GM12878 (cell line): Measurements from ENCODE around the gene SH3YL1. TPM values are rescaled to one million over a fixed set of nuclear protein-coding genes. Genes with fewer than 3 reads are reported as not detected.

Experiments
- ATAC-seq: fragments of 200-7000 bp; cut with Tn5 transposase; 3 replicates; pipeline ENCODE4 v1.9.1; 2020; ENCODE audit warnings: mild to moderate bottlenecking, moderate library complexity
- BruUV-seq: library from RNA; stranded (reverse); fragments of 400-500 nt; replicated peaks from 2 replicates; lab custom pipeline; 2021; lab: Mats Ljungman, UMichigan
- CTCF ChIA-PET: fragments of 300-600 bp; sonication (Branson Sonifier 250); formaldehyde crosslinking; extraction: SDS; loops from one replicate; lab custom pipeline; 2021; ENCODE audit warnings: inconsistent platforms; lab: Yijun Ruan, JAX
- POLR2A ChIA-PET: fragments of 350-600 bp; formaldehyde crosslinking; extraction: SDS; loops from one replicate; lab custom pipeline; 2021; ENCODE audit warnings: inconsistent platforms; lab: Charles Lee
- RAD21 ChIA-PET: fragments of 300-600 bp; sonication (Branson Sonifier 250); formaldehyde crosslinking; loops from one replicate; lab custom pipeline; 2023; ENCODE audit warnings: antibody characterized with exemption; ENCODE audit not compliant: unreplicated experiment; lab: Charles Lee
- SMC1A ChIA-PET: fragments of 300-600 bp; sonication (Branson Sonifier 250); formaldehyde crosslinking; loops from one replicate; lab custom pipeline; 2023; ENCODE audit not compliant: unreplicated experiment, uncharacterized antibody; lab: Charles Lee
- DNase-seq: peaks from one replicate; pipeline ENCODE4 v3.0.0-alpha.2; 2011; ENCODE audit warnings: low read depth, low spot score
- FAIRE-seq: peaks from 3 replicates; lab custom pipeline; 2011; peaks lifted over from hg19 to GRCh38; lab: Jason Lieb, UNC
- H2AFZ ChIP-seq: 2 replicates; pipeline ENCODE4 v1.6.0; 2011; ENCODE audit warnings: low read depth, low read length, control low read depth; ENCODE audit not compliant: control insufficient read depth
- H3K27ac ChIP-seq: 2 replicates; pipeline ENCODE4 v1.5.1; 2011; ENCODE audit warnings: control low read depth; ENCODE audit not compliant: control insufficient read depth, insufficient read depth
- H3K27me3 ChIP-seq, 2 experiments: replicated peaks in 1 of 2; 2 replicates each; pipeline versions ENCODE4 v1.6.0 to v1.6.1; 2011; ENCODE audit warnings: low read length in 1 of 2; ENCODE audit not compliant: control insufficient read depth in 2 of 2, insufficient read depth in 2 of 2
- H3K36me3 ChIP-seq, 2 experiments: 2 replicates each; pipeline ENCODE4 v1.5.1; 2011; ENCODE audit warnings: low read length in 1 of 2; ENCODE audit not compliant: control insufficient read depth in 2 of 2, insufficient read depth in 2 of 2
- H3K4me1 ChIP-seq: 2 replicates; pipeline ENCODE4 v1.6.1; 2011; ENCODE audit warnings: mild to moderate bottlenecking, low read length, moderate library complexity, mixed read lengths; ENCODE audit not compliant: control insufficient read depth, insufficient read depth
- H3K4me2 ChIP-seq: 2 replicates; pipeline ENCODE4 v1.6.0; 2011; ENCODE audit warnings: control low read depth; ENCODE audit not compliant: control insufficient read depth, insufficient read depth
- H3K4me3 ChIP-seq: fragments of 200-600 bp; sonication (generic); 2 replicates; pipeline ENCODE4 v1.5.1; 2016
- H3K79me2 ChIP-seq: 2 replicates; pipeline ENCODE4 v1.6.0; 2011; ENCODE audit warnings: low read length; ENCODE audit not compliant: control insufficient read depth, insufficient read depth
- H3K9ac ChIP-seq: 2 replicates; pipeline ENCODE4 v1.8.0; 2011; ENCODE audit warnings: low read length, control low read depth, mixed read lengths; ENCODE audit not compliant: control insufficient read depth, insufficient read depth
- H3K9me3 ChIP-seq: replicated peaks from 3 replicates; pipeline ENCODE4 v1.5.1; 2011; ENCODE audit warnings: mild to moderate bottlenecking, low read length; ENCODE audit not compliant: control insufficient read depth, insufficient read depth
- H4K20me1 ChIP-seq: 2 replicates; pipeline ENCODE4 v1.6.0; 2011; ENCODE audit not compliant: control insufficient read depth, insufficient read depth
- WGBS: methylation state at CpG from one replicate; pipeline ENCODE4 v1.1.6; 2016; ENCODE audit warnings: low lambda C conversion rate; ENCODE audit not compliant: insufficient replicate concordance, insufficient coverage; ENCODE audit errors: missing lambda C conversion rate; 5-methylcytosine and 5-hydroxymethylcytosine counted together
- in situ Hi-C: fragments of 300-500 bp; cut with MboI; formaldehyde crosslinking; loops from 9 replicates; pipeline ENCODE4 v1.14.3; 2018; ENCODE audit warnings: mixed read lengths
- intact Hi-C: fragments of 100-400 bp; cut with micrococcal nuclease; formaldehyde crosslinking; loops from one replicate; pipeline ENCODE4 v1.14.2; 2022; ENCODE audit not compliant: unreplicated experiment
- polyA plus RNA-seq, 11 experiments: library from polyadenylated mRNA; depleted of rRNA in 4 of 11; unstranded in 6 of 11; stranded (reverse) in 5 of 11; fragments of >200 nt; fragmentation: Nextera tagmentation in 4 of 11; fragmentation: Illumina TruSeq in 1 of 11; extraction: Ambion mirVana in 4 of 11; extraction: Trizol in 1 of 11; gene quantifications; 1 replicate in 1 of 11; 2 replicates in 10 of 11; pipeline versions ENCODE4 v1.2.1 to v1.2.3, GENCODE V29; 2011 to 2016; ENCODE audit warnings: inconsistent platforms in 2 of 11, missing spikeins in 2 of 11, low read depth in 1 of 11
- total RNA-seq, 4 experiments: library from RNA; depleted of rRNA in 3 of 4; stranded (reverse); fragments of >200 nt in 3 of 4; fragmentation: Illumina TruSeq in 1 of 4; extraction: Trizol in 1 of 4; gene quantifications; 2 replicates each; pipeline versions ENCODE4 v1.2.1 to v1.2.3, GENCODE V29; 2013 to 2021
- TF ChIP-seq, protein P1 (sequence below): IDR thresholded peaks from 2 replicates; pipeline ENCODE4 v1.6.1; 2011; ENCODE audit warnings: mild to moderate bottlenecking, low read depth, low read length, moderate library complexity; ENCODE audit not compliant: insufficient replicate concordance
- TF ChIP-seq, protein P2 (sequence below): fragments of 450-650 bp; IDR thresholded peaks from 2 replicates; pipeline ENCODE4 v1.6.1; 2016; ENCODE audit warnings: mild to moderate bottlenecking, moderate library complexity, borderline replicate concordance

Gene SH3YL1
- total and polyA plus RNA-seq, 10 of the 15 experiments (the other 5 are each of a cell fraction or from before 2014, with no cell fraction given), result 12.2 to 22.4 (median 17.2) TPM

DNA sequence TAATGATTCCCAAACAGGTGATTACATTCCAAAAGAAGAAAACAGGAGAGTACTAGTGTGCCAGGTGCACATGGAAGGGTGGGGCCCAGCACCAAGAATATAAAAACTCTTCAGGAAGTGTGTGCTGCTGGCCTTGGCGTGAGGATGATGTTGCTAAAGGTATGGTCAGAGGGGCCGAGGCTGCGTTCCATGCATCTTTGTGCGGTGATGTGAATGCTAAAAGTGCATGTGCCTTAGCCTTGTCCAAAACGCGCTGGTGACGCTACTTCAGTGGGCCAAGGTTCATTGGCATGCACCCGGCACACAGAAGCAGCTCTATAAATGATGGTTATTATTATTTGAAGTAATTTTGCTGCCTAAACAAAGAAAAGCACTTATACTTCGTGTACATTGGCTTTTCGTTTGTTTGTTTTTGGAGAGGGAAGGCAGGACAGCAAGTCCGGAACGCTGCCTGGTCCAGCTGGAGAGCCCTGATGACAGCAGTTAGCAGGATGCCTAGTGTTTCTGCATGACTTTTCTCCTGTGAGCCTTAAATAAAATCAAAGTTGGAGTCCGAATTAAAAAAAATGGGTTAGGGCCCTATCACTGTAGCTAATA lies 21.2 kb upstream of the SH3YL1 start:
- Histone ChIP-seq H4K20me1 (no peaks in the 10 kb centered on the region), H3K4me1 (no peaks in the 10 kb centered on the region), H3K4me2 (no peak overlapping the region), H3K36me3 (peaks cover 11 to 20% of the 10 kb centered on the region in 2 experiments; a peak in 3 of 4 replicates), H2AFZ (no peak overlapping the region), H3K27ac (no peak overlapping the region), H3K79me2 (no peaks in the 10 kb centered on the region), H3K27me3 (peaks cover 2 to 3% of the 10 kb centered on the region in 2 experiments; a peak in 1 of 4 replicates), H3K9me3 (no peaks in the 10 kb centered on the region), H3K4me3 (no peak overlapping the region), H3K9ac (no peak overlapping the region)
- DNase-seq (no peak), FAIRE-seq (no peak), ATAC-seq (no peak)
- RAD21 ChIA-PET, result interaction anchor here (1.2 kb wide), 1 partner anchor 39 kb away, joined by 4 read pairs; no protein-coding TSS in a partner anchor
- intact Hi-C loops, result no loop called here
- WGBS, result 87% methylated on average over 13 of the region's 13 CpGs
- BruUV-seq, result no TSS peak
- TF ChIP-seq, protein P1, sequence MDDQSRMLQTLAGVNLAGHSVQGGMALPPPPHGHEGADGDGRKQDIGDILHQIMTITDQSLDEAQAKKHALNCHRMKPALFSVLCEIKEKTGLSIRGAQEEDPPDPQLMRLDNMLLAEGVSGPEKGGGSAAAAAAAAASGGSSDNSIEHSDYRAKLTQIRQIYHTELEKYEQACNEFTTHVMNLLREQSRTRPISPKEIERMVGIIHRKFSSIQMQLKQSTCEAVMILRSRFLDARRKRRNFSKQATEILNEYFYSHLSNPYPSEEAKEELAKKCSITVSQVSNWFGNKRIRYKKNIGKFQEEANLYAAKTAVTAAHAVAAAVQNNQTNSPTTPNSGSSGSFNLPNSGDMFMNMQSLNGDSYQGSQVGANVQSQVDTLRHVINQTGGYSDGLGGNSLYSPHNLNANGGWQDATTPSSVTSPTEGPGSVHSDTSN, result no peak
- TF ChIP-seq, protein P2, sequence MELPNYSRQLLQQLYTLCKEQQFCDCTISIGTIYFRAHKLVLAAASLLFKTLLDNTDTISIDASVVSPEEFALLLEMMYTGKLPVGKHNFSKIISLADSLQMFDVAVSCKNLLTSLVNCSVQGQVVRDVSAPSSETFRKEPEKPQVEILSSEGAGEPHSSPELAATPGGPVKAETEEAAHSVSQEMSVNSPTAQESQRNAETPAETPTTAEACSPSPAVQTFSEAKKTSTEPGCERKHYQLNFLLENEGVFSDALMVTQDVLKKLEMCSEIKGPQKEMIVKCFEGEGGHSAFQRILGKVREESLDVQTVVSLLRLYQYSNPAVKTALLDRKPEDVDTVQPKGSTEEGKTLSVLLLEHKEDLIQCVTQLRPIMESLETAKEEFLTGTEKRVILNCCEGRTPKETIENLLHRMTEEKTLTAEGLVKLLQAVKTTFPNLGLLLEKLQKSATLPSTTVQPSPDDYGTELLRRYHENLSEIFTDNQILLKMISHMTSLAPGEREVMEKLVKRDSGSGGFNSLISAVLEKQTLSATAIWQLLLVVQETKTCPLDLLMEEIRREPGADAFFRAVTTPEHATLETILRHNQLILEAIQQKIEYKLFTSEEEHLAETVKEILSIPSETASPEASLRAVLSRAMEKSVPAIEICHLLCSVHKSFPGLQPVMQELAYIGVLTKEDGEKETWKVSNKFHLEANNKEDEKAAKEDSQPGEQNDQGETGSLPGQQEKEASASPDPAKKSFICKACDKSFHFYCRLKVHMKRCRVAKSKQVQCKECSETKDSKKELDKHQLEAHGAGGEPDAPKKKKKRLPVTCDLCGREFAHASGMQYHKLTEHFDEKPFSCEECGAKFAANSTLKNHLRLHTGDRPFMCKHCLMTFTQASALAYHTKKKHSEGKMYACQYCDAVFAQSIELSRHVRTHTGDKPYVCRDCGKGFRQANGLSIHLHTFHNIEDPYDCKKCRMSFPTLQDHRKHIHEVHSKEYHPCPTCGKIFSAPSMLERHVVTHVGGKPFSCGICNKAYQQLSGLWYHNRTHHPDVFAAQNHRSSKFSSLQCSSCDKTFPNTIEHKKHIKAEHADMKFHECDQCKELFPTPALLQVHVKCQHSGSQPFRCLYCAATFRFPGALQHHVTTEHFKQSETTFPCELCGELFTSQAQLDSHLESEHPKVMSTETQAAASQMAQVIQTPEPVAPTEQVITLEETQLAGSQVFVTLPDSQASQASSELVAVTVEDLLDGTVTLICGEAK, result no peak
- in situ Hi-C loops, result no loop called here
- POLR2A ChIA-PET, result no interaction called here
- CTCF ChIA-PET, result interaction anchor here (0.7 to 1.0 kb wide), 2 partner anchors 38 to 348 kb away, joined by 3 read pairs; no protein-coding TSS in a partner anchor
- SMC1A ChIA-PET, result no interaction called here
